ENCODE data around the gene LRRC15.

DNA sequence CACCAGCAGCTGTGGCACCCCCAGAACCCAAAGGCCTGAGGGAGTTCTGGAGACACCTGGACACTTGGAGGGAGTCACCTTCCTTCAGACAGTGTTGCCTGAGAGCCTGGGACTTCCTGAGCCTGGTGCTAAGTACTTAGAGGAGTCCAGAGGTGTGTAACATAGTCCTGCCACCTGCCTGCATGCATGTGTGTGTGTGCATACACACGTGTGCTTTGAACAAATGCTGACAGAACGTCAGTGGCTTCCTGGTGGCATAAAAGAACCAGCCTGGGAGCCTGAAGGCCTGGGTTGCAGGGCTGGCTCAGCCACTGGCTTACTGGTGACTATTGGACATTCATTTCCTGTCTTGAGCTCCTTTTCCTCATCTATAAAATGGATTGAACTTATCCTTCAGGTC is 15.2 kb downstream of the LRRC15 start:
- TF ChIP-seq POLR2A (IDR thresholded peaks at IDR 0.05) (no peak), EP300 (IDR thresholded peaks at IDR 0.05; ENCODE audit: low read depth) (no peak), POLR2AphosphoS5 (IDR thresholded peaks at IDR 0.05) (no peak)
- TF ChIP-seq, protein P1, sequence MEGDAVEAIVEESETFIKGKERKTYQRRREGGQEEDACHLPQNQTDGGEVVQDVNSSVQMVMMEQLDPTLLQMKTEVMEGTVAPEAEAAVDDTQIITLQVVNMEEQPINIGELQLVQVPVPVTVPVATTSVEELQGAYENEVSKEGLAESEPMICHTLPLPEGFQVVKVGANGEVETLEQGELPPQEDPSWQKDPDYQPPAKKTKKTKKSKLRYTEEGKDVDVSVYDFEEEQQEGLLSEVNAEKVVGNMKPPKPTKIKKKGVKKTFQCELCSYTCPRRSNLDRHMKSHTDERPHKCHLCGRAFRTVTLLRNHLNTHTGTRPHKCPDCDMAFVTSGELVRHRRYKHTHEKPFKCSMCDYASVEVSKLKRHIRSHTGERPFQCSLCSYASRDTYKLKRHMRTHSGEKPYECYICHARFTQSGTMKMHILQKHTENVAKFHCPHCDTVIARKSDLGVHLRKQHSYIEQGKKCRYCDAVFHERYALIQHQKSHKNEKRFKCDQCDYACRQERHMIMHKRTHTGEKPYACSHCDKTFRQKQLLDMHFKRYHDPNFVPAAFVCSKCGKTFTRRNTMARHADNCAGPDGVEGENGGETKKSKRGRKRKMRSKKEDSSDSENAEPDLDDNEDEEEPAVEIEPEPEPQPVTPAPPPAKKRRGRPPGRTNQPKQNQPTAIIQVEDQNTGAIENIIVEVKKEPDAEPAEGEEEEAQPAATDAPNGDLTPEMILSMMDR (IDR thresholded peaks at IDR 0.05) = no peak

All from transverse colon (tissue), 4 donors.